Right atrium auricular region (tissue), 2 donors: ENCODE measurements around the gene CGB8. TPM values are rescaled to one million over a fixed set of nuclear protein-coding genes. Genes with fewer than 3 reads are reported as not detected.

Experiments
- DNase-seq: peaks from one replicate; pipeline ENCODE4 v3.0.0-alpha.2; 2019; ENCODE audit warnings: low spot score
- H3K27ac ChIP-seq, 2 donors: fragments of 200-600 bp; sonication (generic); 1 replicate in 1 of 2; 2 replicates in 1 of 2; pipeline ENCODE4 v1.5.1; 2016 to 2019
- H3K27me3 ChIP-seq, 2 donors: fragments of 200-600 bp; sonication (generic); one replicate each; pipeline versions ENCODE4 v1.5.1 to v1.6.0; 2017 to 2019
- H3K36me3 ChIP-seq: fragments of 200-600 bp; sonication (generic); one replicate; pipeline ENCODE4 v1.5.1; 2016
- H3K4me1 ChIP-seq, 2 donors: fragments of 200-600 bp; sonication (generic); one replicate each; pipeline versions ENCODE4 v1.5.1 to v1.6.0; 2017 to 2019
- H3K4me3 ChIP-seq, 2 donors: fragments of 200-600 bp; sonication (generic); 1 replicate in 1 of 2; 2 replicates in 1 of 2; pipeline ENCODE4 v1.5.1; 2017 to 2019; ENCODE audit warnings: mild to moderate bottlenecking in 1 of 2, moderate library complexity in 1 of 2
- H3K9me3 ChIP-seq, 2 donors: fragments of 200-600 bp; sonication (generic); one replicate each; pipeline ENCODE4 v1.5.1; 2019
- CTCF ChIP-seq, 2 donors: fragments of 200-600 bp; sonication (generic); IDR thresholded peaks; one replicate each; pipeline ENCODE4 v1.5.1; 2019; ENCODE audit warnings: antibody characterized with exemption in 2 of 2
- total RNA-seq, 2 donors: library from RNA; depleted of rRNA; stranded (reverse); fragments of >200 nt; gene quantifications; one replicate each; pipeline ENCODE4 v1.1.0, GENCODE V29; 2016

The CGB8 gene
- total RNA-seq, 2 donors from 2014 or later: not detected

- no peak for TF ChIP-seq CTCF (IDR thresholded peaks at IDR 0.05)
- Histone ChIP-seq H3K27ac (no peak overlapping the region), H3K4me1 (no peaks in the 10 kb centered on the region), H3K9me3 (no peaks in the 10 kb centered on the region), H3K27me3 (no peaks in the 10 kb centered on the region), H3K4me3 (no peak overlapping the region), H3K36me3 (peaks cover 61% of the 10 kb centered on the region)
- DNase-seq: no peak
Observed at GRCh38 chr19:49010453-49010852, 38.5 kb downstream of the CGB8 start.

GRCh38 chr19:49009828-49010227 is 39.1 kb downstream of the CGB8 start:
- DNase-seq: no peak

GRCh38 chr19:49006905-49007304 is 42.0 kb downstream of the CGB8 start:
- H3K4me1 ChIP-seq: no peaks in the 10 kb centered on the region
- peaks cover 71% of the 10 kb centered on the region for H3K36me3 ChIP-seq
- no peak for DNase-seq
- no peak overlapping the region for H3K27ac ChIP-seq
- no peak for TF ChIP-seq CTCF (IDR thresholded peaks at IDR 0.05)
- no peaks in the 10 kb centered on the region for H3K9me3 ChIP-seq
- no peak overlapping the region for H3K4me3 ChIP-seq
- no peaks in the 10 kb centered on the region for H3K27me3 ChIP-seq

More at GRCh38 chr19:49009828-49010227, 39.1 kb downstream of the CGB8 start:
- Histone ChIP-seq H3K4me1 (no peaks in the 10 kb centered on the region), H3K4me3 (no peak overlapping the region), H3K27ac (no peak overlapping the region), H3K9me3 (no peaks in the 10 kb centered on the region), H3K27me3 (no peaks in the 10 kb centered on the region), H3K36me3 (peaks cover 61% of the 10 kb centered on the region)
- no peak for TF ChIP-seq CTCF (IDR thresholded peaks at IDR 0.05)

GRCh38 chr19:49004964-49005614 is 43.8 kb downstream of the CGB8 start:
- Histone ChIP-seq H3K4me1 (no peaks in the 10 kb centered on the region), H3K36me3 (peaks cover 55% of the 10 kb centered on the region), H3K4me3 (no peak overlapping the region), H3K27me3 (no peaks in the 10 kb centered on the region), H3K9me3 (no peaks in the 10 kb centered on the region), H3K27ac (no peak overlapping the region)
- TF ChIP-seq CTCF (IDR thresholded peaks at IDR 0.05): no peak
- no peak for DNase-seq

GRCh38 chr19:49004133-49004532 is 44.8 kb downstream of the CGB8 start:
- Histone ChIP-seq H3K4me3 (no peak overlapping the region), H3K9me3 (no peaks in the 10 kb centered on the region), H3K27ac (no peak overlapping the region), H3K4me1 (no peaks in the 10 kb centered on the region), H3K27me3 (no peaks in the 10 kb centered on the region), H3K36me3 (peaks cover 49% of the 10 kb centered on the region)
- TF ChIP-seq CTCF (IDR thresholded peaks at IDR 0.05): no peak
- no peak for DNase-seq
